Mucosa of descending colon (tissue), 3 donors: ENCODE data around the gene OR10W1. TPM values are rescaled to one million over a fixed set of nuclear protein-coding genes. Genes with fewer than 3 reads are reported as not detected.
A peak's percentile ranks its signal among the peaks of the same experiment; 100 is the strongest.

Experiments used
- ATAC-seq: fragments of 200-7000 bp; cut with Tn5 transposase; one replicate; pipeline ENCODE4 v1.9.1; 2020; ENCODE audit warnings: mild to moderate bottlenecking, moderate library complexity
- DNase-seq, 3 donors: peaks; one replicate each; pipeline ENCODE4 v3.0.0-alpha.2; 2020
- H3K36me3 ChIP-seq: fragments of 200-600 bp; one replicate; pipeline ENCODE4 v1.8.0; 2021; ENCODE audit warnings: low read depth, mild to moderate bottlenecking
- H3K4me1 ChIP-seq: fragments of 200-600 bp; one replicate; pipeline ENCODE4 v1.8.0; 2021; ENCODE audit warnings: low read depth, mild to moderate bottlenecking
- H3K4me3 ChIP-seq: fragments of 200-600 bp; one replicate; pipeline ENCODE4 v1.8.0; 2021; ENCODE audit warnings: mild to moderate bottlenecking
- H3K9me3 ChIP-seq: fragments of 200-600 bp; one replicate; pipeline ENCODE4 v1.8.0; 2021; ENCODE audit warnings: mild to moderate bottlenecking
- intact Hi-C, 2 donors: fragments of 100-400 bp; cut with DNase I in 1 of 2; cut with micrococcal nuclease in 1 of 2; formaldehyde crosslinking; loops; one replicate each; pipeline versions ENCODE4 v1.11.0 to v1.11.1; 2022; cut with DNase I, micrococcal nuclease
- total RNA-seq, 3 donors: library from RNA; stranded (reverse); fragmentation: NEBNext Ultra II Directional in 2 of 3; extraction: Animal tissue kit (Norgen Biotek cat#: 25700) in 2 of 3; gene quantifications; one replicate each; pipeline versions ENCODE4 v1.2.1 to v1.2.4, GENCODE V29; 2021 to 2023
- TF ChIP-seq, protein P1 (sequence below): fragments of 200-600 bp; IDR thresholded peaks from one replicate; pipeline ENCODE4 v1.8.0; 2022; ENCODE audit warnings: antibody characterized with exemption, mild to moderate bottlenecking
- donor health status: DM: no; HTN: no; CAD: no; lungs with moderate emphysema.
- donor health status: DM: no; HTN: no; CAD: no.
- donor health status: DM: no; HTN: yes; CAD: no.

The OR10W1 gene
- total RNA-seq, 3 donors from 2014 or later = not detected

DNA sequence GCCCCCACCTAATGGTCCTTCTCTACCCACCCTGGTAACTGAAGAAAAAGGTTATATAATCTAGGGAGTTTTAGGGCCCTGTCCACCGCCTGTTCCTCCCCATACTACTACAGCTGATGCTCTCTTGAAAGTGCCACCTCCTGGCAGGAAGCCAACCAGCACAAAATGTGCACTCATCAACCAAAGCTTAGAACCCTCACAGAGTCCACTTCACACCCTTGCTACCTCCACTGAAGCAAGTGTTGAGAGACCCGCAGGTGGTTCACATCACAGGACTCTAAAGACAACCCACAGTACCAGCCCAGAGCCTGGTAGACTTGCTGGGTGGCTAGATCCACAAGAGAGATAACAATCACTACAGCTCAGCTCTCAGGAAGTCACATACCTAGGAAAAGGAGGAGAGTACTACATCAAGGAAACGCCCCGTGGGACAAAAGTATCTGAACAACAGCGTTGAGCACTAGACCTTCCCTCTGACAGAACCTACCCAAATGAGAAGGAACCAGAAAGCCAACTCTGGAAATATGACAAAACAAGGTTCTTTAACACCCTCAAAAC, 17.5 kb upstream of the OR10W1 start:
- TF ChIP-seq, protein P1, sequence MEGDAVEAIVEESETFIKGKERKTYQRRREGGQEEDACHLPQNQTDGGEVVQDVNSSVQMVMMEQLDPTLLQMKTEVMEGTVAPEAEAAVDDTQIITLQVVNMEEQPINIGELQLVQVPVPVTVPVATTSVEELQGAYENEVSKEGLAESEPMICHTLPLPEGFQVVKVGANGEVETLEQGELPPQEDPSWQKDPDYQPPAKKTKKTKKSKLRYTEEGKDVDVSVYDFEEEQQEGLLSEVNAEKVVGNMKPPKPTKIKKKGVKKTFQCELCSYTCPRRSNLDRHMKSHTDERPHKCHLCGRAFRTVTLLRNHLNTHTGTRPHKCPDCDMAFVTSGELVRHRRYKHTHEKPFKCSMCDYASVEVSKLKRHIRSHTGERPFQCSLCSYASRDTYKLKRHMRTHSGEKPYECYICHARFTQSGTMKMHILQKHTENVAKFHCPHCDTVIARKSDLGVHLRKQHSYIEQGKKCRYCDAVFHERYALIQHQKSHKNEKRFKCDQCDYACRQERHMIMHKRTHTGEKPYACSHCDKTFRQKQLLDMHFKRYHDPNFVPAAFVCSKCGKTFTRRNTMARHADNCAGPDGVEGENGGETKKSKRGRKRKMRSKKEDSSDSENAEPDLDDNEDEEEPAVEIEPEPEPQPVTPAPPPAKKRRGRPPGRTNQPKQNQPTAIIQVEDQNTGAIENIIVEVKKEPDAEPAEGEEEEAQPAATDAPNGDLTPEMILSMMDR = no peak
- DNase-seq (peak in 2 of 3 donors; percentile 28 to 30), ATAC-seq (peak; percentile 49)
- H3K4me1 ChIP-seq = no peaks in the 10 kb centered on the region
- no peak overlapping the region for H3K4me3 ChIP-seq
- no peaks in the 10 kb centered on the region for H3K9me3 ChIP-seq
- H3K36me3 ChIP-seq = no peaks in the 10 kb centered on the region
- intact Hi-C loops = loop anchor here in 1 of 2 donors (5.0 kb wide), 1 partner anchor 468 kb away; no protein-coding TSS in a partner anchor

DNA sequence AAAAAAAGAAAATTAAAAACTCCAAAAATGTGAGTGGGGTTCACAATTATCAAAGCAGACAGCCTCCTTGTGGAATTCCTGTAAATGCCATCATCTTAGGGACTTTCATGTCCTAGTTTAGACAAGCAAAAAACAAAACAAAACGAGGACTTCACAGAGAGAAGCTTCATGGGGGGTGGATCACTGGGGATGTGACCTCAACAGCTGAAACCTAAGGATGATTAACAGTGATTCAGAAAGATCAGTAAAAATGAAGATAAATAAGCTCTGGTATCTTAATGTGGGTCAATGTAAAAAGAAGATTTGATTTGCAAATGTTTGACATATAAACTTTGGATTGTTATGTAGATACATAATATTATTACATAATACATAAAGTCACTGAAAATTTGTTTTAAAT, 8.1 kb upstream of the OR10W1 start:
- Histone ChIP-seq H3K4me1 (no peaks in the 10 kb centered on the region), H3K36me3 (no peaks in the 10 kb centered on the region), H3K9me3 (no peaks in the 10 kb centered on the region), H3K4me3 (no peak overlapping the region)
- TF ChIP-seq, protein P1 = no peak
- intact Hi-C loops = no loop called here
- ATAC-seq (no peak), DNase-seq (no peak)

DNA sequence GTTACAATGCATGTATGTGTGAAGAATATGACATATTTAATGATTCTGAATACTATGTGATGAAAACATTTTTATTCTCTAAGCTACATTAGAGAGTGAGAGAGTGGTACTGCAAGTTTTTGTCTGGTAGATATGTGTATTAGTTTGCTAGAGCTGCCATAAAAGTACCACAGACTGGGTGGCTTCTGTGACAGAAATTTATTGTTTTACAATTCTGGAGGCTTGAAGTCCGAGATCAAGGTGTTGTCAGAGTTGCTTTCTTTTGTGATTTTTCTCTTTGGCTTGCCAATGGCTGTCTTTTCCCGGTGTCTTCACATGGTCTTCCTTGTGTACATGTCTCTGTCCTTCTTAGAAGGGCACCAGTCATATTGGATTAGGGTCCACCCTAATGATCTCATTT, 6.9 kb upstream of the OR10W1 start:
- ATAC-seq (peak; percentile 87), DNase-seq (peak in 1 of 3 donors; percentile 28)
- Histone ChIP-seq H3K9me3 (no peaks in the 10 kb centered on the region), H3K36me3 (no peaks in the 10 kb centered on the region), H3K4me3 (no peak overlapping the region), H3K4me1 (no peaks in the 10 kb centered on the region)
- intact Hi-C loops = no loop called here
- TF ChIP-seq, protein P1 = no peak

DNA sequence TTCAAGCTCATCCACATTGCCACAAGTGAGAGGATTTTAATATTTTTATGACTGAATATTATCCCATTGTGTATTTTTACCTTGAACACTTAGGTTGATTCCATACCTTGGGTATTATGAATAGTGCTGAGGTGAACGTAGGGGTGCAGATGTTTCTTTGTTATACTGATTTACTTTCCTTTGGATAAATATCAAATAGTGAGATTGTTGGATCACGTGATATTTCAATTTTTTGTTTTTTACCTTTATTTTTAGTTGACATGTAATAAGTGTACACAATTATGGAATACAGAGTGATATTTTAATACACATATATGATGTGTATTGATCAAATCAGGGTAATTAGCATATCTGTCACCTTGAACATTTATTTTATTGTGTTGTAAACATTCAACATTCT, 8.1 kb downstream of the OR10W1 start:
- intact Hi-C loops = no loop called here
- Histone ChIP-seq H3K4me1 (no peaks in the 10 kb centered on the region), H3K36me3 (no peaks in the 10 kb centered on the region), H3K9me3 (no peaks in the 10 kb centered on the region), H3K4me3 (no peak overlapping the region)
- no peak for ATAC-seq
- TF ChIP-seq, protein P1 = no peak
- no peak for DNase-seq

DNA sequence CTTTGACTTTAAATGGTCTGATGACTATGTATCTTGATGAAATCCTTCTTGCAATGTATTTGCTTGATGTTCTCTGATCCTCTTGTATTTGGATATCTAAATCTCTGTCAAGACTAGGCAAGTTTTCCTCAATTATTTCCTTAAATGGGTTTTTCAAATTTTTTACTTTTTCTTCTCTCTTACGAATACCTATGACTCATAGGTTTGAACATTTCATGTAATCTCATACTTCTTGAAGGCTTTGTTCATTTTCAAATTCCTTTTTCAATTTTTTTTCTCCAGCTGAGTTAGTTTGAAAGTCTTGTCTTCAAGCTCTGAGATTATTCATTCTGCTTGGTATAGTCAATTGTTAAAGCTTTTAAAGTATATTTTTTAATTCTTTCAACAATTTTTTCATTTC, 13.1 kb downstream of the OR10W1 start:
- H3K4me1 ChIP-seq = no peaks in the 10 kb centered on the region
- TF ChIP-seq, protein P1 = no peak
- DNase-seq (no peak), ATAC-seq (no peak)
- intact Hi-C loops = no loop called here
- H3K9me3 ChIP-seq = peaks cover 2% of the 10 kb centered on the region
- H3K4me3 ChIP-seq = no peak overlapping the region
- H3K36me3 ChIP-seq = no peaks in the 10 kb centered on the region

DNA sequence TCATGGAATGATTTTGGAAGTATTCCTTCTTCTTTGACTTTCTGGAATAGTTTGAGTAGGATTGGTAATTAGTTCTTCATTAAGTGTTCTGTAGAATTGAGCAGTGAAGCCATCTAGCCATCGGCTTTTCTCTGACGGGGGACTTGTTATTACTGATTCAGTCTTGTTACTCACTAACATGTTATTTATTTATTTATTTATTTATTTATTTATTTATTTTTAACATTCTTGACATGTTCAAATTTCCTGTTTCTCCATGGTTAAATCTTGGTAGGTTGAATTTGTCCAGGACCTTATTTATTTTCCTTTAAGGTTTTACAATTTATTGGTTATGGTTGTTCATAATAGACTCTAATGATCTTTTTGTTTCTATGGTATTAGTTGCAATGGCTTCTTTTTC, 24.1 kb downstream of the OR10W1 start:
- Histone ChIP-seq H3K4me1 (no peaks in the 10 kb centered on the region), H3K4me3 (no peak overlapping the region), H3K36me3 (no peaks in the 10 kb centered on the region), H3K9me3 (peaks cover 9% of the 10 kb centered on the region)
- no peak for ATAC-seq
- intact Hi-C loops = no loop called here
- no peak for DNase-seq
- TF ChIP-seq, protein P1 = no peak
